ENCODE measurements around the gene NDUFAF8.

DNA sequence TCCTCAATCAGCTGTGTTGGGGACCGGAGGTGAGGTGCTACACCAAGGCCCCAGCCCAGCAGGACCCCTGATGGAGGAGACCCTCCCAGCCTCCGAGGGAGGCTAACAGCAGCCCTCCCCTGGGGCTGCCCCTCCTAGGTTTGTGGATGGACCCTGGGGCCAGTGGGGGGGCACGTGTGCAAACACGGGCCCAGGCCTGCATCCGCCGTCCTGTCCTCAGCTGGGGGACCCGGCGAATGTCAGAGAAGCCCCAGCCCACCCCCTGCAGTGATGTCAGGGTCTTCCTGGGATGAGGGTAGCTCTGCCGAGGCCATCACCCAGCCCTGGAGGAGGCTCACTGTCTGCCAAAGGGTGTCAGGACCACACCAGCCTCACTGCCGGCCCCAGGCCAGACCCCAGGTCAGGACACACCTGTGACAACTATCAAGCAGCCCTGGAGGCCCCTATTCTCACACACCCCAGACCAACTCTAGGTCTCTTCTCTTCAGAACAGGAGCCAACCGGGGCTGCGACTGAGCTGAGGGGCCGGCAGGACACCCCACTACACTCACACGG lies 43.1 kb upstream of the NDUFAF8 start:
- TF ChIP-seq CTCF (IDR thresholded peaks at IDR 0.05) (no peak), POLR2A (IDR thresholded peaks at IDR 0.05) (no peak), EP300 (IDR thresholded peaks at IDR 0.05) (no peak)
